ENCODE measurements around the gene INO80D. TPM values are rescaled to one million over a fixed set of nuclear protein-coding genes. Genes with fewer than 3 reads are reported as not detected.
"Not testable (repeated sequence)": the region's sequence is repeated elsewhere in the genome, so short reads cannot be mapped to it uniquely, and the experiment has no call there.

Gene INO80D
- total RNA-seq, 1 donor from 2014 or later: 6.0 TPM

GRCh38 chr2:206031950-206032567, 53.9 kb downstream of the INO80D start:
- no peak for DNase-seq (ENCODE audit: low read depth in 2 of 2)

GRCh38 chr2:206031162-206031784, 54.7 kb downstream of the INO80D start:
- DNase-seq (ENCODE audit: low read depth in 2 of 2): no peak

GRCh38 chr2:206028101-206028500, 57.9 kb downstream of the INO80D start:
- no peak for DNase-seq (ENCODE audit: low read depth in 2 of 2)

GRCh38 chr2:206023183-206023582, 62.8 kb downstream of the INO80D start:
- no peak for DNase-seq (ENCODE audit: low read depth in 2 of 2)

- no peak for DNase-seq (ENCODE audit: low read depth in 2 of 2)
Observed at GRCh38 chr2:206020171-206020570, 65.8 kb downstream of the INO80D start.

GRCh38 chr2:206015746-206016145, 70.2 kb downstream of the INO80D start:
- not testable (repeated sequence) for DNase-seq (ENCODE audit: low read depth in 2 of 2)

GRCh38 chr2:206011795-206012194, 74.2 kb downstream of the INO80D start:
- peak; percentile 62 to 77 for DNase-seq (ENCODE audit: low read depth in 2 of 2)

GRCh38 chr2:206011018-206011614, 74.9 kb downstream of the INO80D start:
- DNase-seq (ENCODE audit: low read depth in 2 of 2): no peak

- peak in 1 of 2 donors; percentile 45 for DNase-seq (ENCODE audit: low read depth in 2 of 2)
Observed at GRCh38 chr2:206004004-206004693, 81.8 kb downstream of the INO80D start.

- no peak for DNase-seq (ENCODE audit: low read depth in 2 of 2)
Observed at GRCh38 chr2:206002440-206002839, 83.5 kb downstream of the INO80D start.

GRCh38 chr2:206001912-206002311, 84.1 kb downstream of the INO80D start:
- no peak for DNase-seq (ENCODE audit: low read depth in 2 of 2)

GRCh38 chr2:206000776-206001175, 85.2 kb downstream of the INO80D start:
- no peak for DNase-seq (ENCODE audit: low read depth in 2 of 2)

GRCh38 chr2:205998583-205998982, 87.4 kb downstream of the INO80D start:
- no peak for DNase-seq (ENCODE audit: low read depth in 2 of 2)

- DNase-seq (ENCODE audit: low read depth in 2 of 2): no peak
Observed at GRCh38 chr2:205996161-205996560, 89.8 kb downstream of the INO80D start.

- DNase-seq (ENCODE audit: low read depth in 2 of 2): no peak
Observed at GRCh38 chr2:205995260-205995659, 90.7 kb downstream of the INO80D start.

GRCh38 chr2:205994344-205994743, 91.6 kb downstream of the INO80D start:
- DNase-seq (ENCODE audit: low read depth in 2 of 2): no peak

GRCh38 chr2:205990104-205990503, 95.9 kb downstream of the INO80D start:
- DNase-seq (ENCODE audit: low read depth in 2 of 2): no peak

- DNase-seq (ENCODE audit: low read depth in 2 of 2): no peak
Observed at GRCh38 chr2:205989271-205990071, 96.5 kb downstream of the INO80D start.

GRCh38 chr2:205988681-205989080, 97.3 kb downstream of the INO80D start:
- not testable (repeated sequence) for DNase-seq (ENCODE audit: low read depth in 2 of 2)

GRCh38 chr2:205988274-205988673, 97.7 kb downstream of the INO80D start:
- no peak for DNase-seq (ENCODE audit: low read depth in 2 of 2)

GRCh38 chr2:205986334-205986733, 99.6 kb downstream of the INO80D start:
- DNase-seq (ENCODE audit: low read depth in 2 of 2): not testable (repeated sequence)

- no peak for DNase-seq (ENCODE audit: low read depth in 2 of 2)
Observed at GRCh38 chr2:205984381-205984780, 101.6 kb downstream of the INO80D start.

Data from dermis microvascular lymphatic vessel endothelial cell (primary cell).